C4-2B (cell line): ENCODE data around the gene PVRIG.
"Not testable (repeated sequence)": the region's sequence is repeated elsewhere in the genome, so short reads cannot be mapped to it uniquely, and the experiment has no call there.

Experiments
- H3K27ac ChIP-seq: fragments of 450-650 bp; 2 replicates; pipeline ENCODE4 v1.5.1; 2017
- ZFX ChIP-seq: fragments of 450-650 bp; IDR thresholded peaks from 2 replicates; pipeline ENCODE4 v1.6.1; 2017
- TF ChIP-seq, protein P1 (sequence below): fragments of 450-650 bp; conservative IDR thresholded peaks from 2 replicates; pipeline ENCODE4 v1.5.1; 2017; ENCODE audit warnings: mild to moderate bottlenecking

Gene PVRIG

DNA sequence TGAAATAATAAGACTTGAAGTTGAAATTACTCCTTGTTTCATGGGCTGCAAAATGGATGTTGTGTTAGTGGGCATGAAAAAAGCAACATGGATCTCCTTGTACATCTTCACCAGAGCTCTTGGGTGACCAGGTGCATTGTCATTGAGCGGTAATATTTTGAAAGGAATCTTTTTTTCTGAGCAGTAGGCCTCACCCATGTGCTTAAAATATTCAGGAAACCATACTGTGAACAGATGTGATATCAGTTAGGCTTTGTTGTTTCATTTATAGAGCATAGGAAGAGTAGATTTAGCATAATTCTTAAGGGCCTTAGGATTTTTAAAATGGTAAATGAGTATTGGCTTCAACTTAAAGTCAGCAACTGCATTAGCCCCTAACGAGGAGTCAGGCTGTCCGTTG is 26.8 kb upstream of the PVRIG start:
- TF ChIP-seq, protein P1, sequence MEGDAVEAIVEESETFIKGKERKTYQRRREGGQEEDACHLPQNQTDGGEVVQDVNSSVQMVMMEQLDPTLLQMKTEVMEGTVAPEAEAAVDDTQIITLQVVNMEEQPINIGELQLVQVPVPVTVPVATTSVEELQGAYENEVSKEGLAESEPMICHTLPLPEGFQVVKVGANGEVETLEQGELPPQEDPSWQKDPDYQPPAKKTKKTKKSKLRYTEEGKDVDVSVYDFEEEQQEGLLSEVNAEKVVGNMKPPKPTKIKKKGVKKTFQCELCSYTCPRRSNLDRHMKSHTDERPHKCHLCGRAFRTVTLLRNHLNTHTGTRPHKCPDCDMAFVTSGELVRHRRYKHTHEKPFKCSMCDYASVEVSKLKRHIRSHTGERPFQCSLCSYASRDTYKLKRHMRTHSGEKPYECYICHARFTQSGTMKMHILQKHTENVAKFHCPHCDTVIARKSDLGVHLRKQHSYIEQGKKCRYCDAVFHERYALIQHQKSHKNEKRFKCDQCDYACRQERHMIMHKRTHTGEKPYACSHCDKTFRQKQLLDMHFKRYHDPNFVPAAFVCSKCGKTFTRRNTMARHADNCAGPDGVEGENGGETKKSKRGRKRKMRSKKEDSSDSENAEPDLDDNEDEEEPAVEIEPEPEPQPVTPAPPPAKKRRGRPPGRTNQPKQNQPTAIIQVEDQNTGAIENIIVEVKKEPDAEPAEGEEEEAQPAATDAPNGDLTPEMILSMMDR: no peak
- no peak for TF ChIP-seq ZFX
- no peak overlapping the region for H3K27ac ChIP-seq

DNA sequence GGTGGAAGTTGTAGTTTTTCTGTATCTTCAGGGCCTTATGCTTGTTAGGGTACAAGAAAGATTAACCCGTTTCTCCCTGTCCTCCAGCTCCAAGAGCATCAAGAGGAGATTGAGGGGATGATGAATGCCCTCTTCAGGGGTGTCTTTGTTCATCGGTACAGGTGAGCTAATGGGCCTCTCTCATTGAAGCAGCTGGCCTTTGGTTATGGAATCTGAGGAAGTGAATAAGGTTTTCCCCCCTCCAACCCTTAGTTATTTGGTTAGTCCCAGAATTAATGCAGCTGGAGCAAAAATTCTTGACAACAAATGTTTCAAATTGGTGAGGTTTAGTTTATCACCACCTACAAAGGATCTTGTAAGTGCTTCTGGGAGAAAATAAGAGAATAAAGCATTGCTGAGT is 24.5 kb upstream of the PVRIG start:
- TF ChIP-seq, protein P1: no peak
- no peak for TF ChIP-seq ZFX
- H3K27ac ChIP-seq: no peak overlapping the region

DNA sequence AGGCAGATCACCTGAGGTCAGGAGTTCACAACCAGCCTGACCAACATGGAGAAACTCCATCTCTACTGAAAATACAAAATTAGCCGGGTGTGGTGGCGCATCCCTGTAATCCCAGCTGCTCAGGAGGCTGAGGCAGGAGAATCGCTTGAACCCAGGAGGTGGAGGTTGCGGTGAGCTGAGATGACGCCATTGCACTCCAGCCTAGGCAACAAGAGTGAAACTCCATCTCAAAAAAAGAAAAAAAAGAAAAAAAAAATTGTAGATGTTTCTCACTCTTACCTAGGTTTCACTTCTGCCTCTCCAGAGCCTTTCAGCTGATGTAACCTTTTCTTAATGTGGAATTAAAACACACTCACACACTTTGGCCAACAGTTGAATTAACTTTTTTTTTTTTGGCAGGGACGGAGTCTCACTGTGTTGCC is 23.8 kb upstream of the PVRIG start:
- H3K27ac ChIP-seq: not testable (repeated sequence)

DNA sequence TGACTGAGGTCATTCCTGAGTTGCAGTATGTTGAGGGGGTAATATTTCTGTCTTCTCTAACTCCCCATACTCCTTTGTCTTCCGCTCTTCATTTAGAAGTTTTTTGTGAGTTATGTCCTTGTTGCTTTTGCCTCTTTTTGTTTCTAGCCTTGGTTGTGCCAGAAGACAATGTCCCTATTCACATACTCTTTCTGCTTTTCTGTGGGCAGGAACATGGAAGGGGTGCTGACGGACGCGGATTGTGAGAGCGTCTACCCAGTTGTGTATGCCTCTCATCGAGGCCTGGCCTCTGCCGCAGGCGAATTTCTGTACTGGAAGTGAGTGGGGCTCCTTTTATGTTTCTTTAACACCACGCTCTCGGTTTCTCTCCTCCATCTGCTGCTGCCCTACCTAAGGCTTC is 21.5 kb upstream of the PVRIG start:
- no peak for TF ChIP-seq ZFX
- TF ChIP-seq, protein P1: no peak
- no peak overlapping the region for H3K27ac ChIP-seq

DNA sequence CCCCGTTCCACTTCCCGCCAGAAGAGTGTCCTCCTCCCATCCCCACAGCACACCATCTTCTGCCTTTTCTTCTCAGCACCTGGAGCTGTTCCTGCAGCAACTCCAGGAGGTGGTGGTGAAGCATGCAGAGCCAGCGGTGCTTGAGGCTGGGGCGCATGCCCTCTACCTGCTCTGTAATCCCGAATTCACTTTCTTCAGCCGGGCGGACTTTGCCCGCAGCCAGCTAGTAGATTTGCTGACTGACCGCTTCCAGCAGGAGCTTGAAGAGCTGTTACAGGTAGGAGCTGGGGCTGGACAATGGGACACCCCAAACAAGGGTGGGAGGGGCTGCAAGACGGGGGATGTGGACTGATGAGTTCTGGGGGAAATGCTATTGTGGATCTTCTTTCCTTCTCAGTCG is 19.1 kb upstream of the PVRIG start:
- no peak overlapping the region for H3K27ac ChIP-seq
- TF ChIP-seq, protein P1: no peak
- TF ChIP-seq ZFX: no peak

DNA sequence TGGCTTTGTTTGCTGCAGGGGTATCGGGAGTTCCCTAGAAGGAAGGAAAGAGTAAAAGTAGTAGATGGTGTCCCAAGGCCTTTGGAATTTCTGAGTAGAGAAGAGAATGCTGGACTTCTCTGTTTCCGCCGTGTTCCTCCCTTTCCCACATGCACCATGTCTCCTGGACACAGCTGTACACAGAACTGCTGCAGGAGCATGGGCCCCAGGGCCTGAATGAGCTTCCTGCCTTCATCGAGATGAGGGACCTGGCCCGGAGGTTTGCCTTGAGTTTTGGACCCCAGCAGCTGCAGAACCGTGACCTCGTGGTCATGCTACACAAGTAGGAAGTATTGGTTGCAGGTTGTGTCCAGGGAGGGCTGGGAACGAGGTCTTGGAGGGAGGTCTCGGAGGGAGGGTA is 15.3 kb upstream of the PVRIG start:
- TF ChIP-seq, protein P1: no peak
- TF ChIP-seq ZFX: no peak
- no peak overlapping the region for H3K27ac ChIP-seq

DNA sequence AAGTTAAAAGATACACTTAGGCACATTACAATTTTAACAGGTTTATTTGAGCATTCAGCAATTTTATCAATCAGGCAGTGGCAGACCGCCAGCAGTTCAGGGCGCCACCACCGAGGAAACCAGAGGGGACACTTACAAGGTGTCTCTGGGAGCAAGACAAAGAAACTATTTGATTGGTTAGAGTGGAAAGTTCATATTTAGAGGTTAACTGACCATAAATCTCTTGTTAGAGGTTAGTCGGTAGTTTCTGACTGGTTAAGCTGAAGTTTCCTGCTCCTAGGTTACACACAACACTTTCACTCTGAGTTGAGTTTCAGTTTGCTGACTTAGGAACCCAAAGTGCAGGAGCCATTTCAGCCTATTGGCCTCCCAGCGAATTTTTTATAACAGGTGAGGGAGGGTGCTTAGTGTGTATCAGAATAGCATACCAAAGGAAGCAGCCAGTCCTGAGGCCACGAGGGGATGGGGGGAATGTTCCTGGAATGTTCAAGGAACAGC is 10.8 kb upstream of the PVRIG start:
- no peak overlapping the region for H3K27ac ChIP-seq
- TF ChIP-seq, protein P1: no peak
- no peak for TF ChIP-seq ZFX

DNA sequence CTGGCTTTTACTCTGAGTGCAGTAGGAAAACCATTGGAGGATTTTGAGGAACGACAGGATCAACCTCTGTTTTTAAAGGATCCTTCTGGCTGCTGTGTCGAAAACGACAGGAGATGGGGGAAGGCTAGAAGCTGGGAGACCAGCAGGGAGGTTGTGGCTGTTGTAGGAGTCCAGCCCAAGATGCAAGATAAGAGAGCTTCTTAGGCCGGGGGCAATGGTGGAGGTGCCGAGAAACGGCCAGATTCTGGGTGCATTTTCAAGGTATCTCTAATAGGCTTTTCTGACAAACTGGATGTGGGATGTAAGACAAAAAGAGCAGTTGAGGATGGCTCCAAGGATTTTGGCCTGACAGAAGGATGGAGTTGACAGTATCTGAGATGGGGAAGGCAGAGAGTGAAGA is 10.3 kb upstream of the PVRIG start:
- no peak overlapping the region for H3K27ac ChIP-seq
- TF ChIP-seq, protein P1: no peak
- TF ChIP-seq ZFX: no peak
